HG03103 (cell line): ENCODE data around the gene OPHN1.
"Not testable (repeated sequence)": the region's sequence is repeated elsewhere in the genome, so short reads cannot be mapped to it uniquely, and the experiment has no call there.

Experiments
- ATAC-seq: cut with Tn5 transposase; IDR thresholded peaks from one replicate; pipeline ENCODE4 v1.9.1; 2021; ENCODE audit warnings: low read depth; ENCODE audit not compliant: unreplicated experiment

The OPHN1 gene

GRCh38 chrX:68086709-68087108 lies 346.6 kb downstream of the OPHN1 start:
- no peak for ATAC-seq

- ATAC-seq, result no peak
Measured at GRCh38 chrX:68084765-68085164, 348.5 kb downstream of the OPHN1 start.

- ATAC-seq, result no peak
Measured at GRCh38 chrX:68083510-68083909, 349.8 kb downstream of the OPHN1 start.

- no peak for ATAC-seq
Measured at GRCh38 chrX:68079961-68080360, 353.3 kb downstream of the OPHN1 start.

DNA sequence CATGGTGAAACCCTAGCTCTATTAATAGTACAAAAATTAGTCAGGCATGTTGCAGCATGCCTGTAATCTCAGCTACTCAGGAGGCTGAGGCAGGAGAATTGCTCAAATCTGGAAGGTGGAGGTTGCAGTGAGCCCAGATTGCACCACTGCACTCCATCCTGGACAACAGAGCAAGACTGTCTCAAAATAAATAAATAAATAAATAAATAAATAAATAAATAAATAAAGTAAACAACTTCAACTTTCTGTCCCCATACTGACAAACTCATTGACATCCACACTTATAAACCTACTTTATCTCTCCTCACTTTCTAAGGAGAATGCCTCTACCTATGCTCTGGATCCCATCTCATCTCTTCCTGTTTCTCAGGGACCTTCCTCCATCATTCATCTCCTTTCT lies 354.5 kb downstream of the OPHN1 start:
- not testable (repeated sequence) for ATAC-seq

- no peak for ATAC-seq
Measured at GRCh38 chrX:68077378-68077777, 355.9 kb downstream of the OPHN1 start.

GRCh38 chrX:68072041-68072440 lies 361.3 kb downstream of the OPHN1 start:
- ATAC-seq, result no peak

- ATAC-seq, result not testable (repeated sequence)
Measured at GRCh38 chrX:68070119-68070518, 363.2 kb downstream of the OPHN1 start.

DNA sequence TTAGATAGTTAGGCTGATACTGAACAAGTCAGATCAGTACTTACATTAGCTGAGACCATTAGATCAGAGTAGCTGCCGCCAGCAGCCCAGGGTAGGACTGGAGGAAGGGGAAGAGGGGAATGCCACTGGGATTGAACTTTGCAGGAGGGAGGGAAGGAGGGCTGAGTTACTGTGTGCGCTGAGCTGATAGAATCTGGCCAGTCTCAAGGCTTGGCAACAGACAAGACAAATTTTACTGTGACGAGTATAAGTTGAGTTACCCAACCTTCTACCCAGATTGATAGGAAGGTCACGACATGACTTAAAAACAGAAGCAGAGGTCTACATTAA lies 372.1 kb downstream of the OPHN1 start:
- no peak for ATAC-seq

GRCh38 chrX:68060506-68061205 lies 372.6 kb downstream of the OPHN1 start:
- ATAC-seq, result no peak

- ATAC-seq, result no peak
Measured at GRCh38 chrX:68059469-68059868, 373.8 kb downstream of the OPHN1 start.

- ATAC-seq, result no peak
Measured at GRCh38 chrX:68049466-68049865, 383.8 kb downstream of the OPHN1 start.

DNA sequence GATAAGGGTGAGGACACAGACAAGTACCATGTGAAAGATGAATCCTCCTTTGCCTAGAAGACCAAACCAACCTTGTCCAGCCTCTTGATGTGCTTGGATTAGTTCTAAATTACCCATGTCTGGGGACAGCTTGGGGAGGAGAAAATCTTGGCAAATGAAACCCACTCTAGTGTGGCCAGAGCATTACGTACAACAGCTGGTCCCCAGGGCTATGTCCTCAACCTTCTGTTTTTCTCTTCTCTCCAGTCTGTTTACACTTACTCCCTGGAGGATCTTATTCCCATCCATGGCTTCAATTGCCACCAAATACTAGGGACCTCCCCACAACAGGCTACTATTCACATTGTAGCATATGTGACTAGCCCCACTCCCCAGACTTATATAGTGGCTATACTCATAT lies 384.5 kb downstream of the OPHN1 start:
- no peak for ATAC-seq

DNA sequence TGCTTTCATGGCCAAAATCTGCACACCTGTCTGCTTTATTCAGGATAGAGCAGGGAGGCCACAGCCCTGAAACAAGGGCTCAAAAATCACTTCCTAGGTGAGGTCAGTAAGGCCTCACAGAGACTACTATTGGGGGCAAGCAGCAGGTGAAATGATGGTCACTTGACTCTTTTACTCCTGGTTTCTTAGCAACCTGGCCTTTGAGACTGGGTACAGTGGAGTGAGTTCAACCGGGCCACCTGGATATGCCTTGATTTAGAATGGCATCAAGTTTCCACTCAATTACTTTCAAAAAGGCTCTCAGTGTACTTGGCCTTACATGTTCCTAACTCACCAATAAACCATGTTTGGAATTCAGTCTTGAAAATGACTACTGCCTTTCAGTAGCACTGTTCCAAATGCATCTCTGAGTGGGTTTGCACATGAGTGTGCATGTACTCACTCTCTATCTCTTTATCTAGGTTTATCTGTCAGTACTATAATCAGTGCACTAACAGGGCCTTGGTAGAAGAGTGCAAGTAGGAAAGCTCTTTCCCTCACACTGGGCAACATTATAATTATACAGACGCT lies 388.2 kb downstream of the OPHN1 start:
- no peak for ATAC-seq

DNA sequence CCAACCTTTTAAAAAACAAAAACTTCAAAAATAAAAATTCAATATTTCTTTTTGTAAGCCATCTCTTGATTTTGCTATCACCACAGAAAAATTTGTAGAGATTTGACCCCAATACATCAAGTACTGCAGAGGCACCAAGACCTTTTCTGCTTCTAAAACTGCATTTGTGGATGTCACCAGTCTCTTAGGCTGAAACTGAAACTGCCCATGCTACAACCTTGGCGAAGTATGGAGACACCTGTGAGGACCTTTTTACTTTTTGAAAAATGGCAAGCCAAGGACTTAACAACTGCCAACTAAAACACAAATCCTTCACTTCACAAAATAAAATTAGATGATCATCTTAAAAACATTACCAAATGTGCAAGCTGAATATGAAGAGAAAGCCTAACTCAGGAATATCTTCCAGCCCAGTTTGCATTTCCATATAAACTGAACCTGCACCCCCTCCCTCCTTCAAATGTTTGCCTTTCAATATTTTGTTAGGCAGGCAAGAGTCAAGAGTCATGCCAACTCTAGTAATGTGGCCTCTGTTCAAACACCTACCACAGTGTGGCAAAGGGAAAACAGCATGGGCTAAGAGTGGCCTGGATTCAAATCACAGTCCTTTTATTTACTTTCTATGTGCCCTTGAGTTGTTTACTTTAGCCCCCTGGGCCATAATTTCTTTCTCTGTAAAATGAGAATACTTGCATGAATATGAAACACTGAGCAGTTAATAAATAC lies 389.4 kb downstream of the OPHN1 start:
- no peak for ATAC-seq

- ATAC-seq, result no peak
Measured at GRCh38 chrX:68041110-68041509, 392.2 kb downstream of the OPHN1 start.

DNA sequence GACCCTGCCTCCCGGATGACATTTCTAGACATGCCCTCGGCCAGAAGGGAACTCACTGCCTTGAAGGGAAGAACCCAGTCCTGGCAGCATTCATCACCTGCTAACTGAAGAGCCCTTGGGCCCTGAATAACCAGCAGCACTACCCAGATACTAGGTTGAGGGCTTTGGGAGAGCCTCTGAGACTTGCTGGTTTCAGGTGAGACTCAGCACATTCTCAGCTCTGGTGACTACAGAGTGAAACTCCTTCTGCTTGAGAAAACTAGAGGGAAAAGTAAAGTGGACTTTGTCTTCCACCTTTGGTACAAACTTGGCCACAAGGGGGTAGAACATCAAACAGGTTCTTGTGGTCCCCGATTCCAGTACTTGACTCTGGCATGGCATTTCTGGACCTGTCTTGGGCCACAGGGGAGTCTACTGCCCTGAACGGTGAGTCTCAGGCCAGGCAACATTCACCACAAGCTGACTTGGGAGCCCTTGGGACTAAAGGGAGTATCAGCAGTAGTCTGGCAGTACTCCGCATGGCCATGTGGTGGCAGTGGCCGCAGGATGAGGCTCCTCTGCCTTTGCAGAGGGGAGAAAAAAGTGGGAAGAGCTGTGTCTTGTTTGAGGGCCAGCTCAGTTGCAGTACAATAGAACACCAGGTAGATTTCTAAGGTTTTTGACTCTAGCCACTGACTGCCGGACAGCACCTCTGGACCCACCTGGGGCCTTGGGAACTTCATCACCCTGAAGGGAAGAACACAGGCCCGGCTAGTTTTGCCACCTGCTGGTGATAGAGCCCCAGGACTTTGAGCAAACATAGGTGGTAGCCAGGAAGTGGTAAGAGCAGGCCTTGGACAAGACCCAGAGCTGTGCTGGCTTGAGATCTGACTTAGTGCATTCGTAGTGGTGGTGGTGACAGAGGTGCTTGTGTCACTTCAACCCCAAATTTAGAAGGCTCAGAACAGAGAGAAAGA lies 414.8 kb downstream of the OPHN1 start:
- ATAC-seq, result no peak

DNA sequence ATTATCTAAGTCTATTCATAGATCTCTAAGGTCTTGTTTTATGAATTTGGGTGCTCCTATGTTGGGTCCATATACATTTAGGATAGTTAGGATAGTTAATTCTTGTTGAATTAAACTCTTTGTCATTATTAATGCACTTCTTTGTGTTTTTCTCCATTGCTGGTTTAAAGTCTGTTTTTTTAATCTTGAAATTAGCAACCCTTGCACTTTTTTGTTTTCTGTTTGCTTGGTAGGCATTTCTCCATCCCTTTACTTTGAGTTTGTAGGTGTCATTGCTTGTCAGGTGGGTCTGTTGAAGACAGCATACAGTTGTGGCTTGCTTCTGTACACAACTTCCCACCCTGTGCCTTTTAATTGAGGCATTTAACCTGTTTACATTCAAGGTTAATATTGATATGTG lies 434.8 kb downstream of the OPHN1 start:
- no peak for ATAC-seq
